Measurements from ENCODE around the gene MAL. TPM values are rescaled to one million over a fixed set of nuclear protein-coding genes. Genes with fewer than 3 reads are reported as not detected.
"Not testable (repeated sequence)": the region's sequence is repeated elsewhere in the genome, so short reads cannot be mapped to it uniquely, and the experiment has no call there.

Gene MAL
- total RNA-seq, 2 donors from 2014 or later: 3.1 to 8.0 TPM

- DNase-seq (ENCODE audit: low spot score): no peak
- Histone ChIP-seq H3K27me3 (replicated peaks; ENCODE audit: insufficient read depth) (no peaks in the 10 kb centered on the region), H3K9me3 (no peaks in the 10 kb centered on the region), H3K36me3 (no peaks in the 10 kb centered on the region), H3K27ac (no peak overlapping the region), H3K4me1 (replicated peaks) (no peaks in the 10 kb centered on the region), H3K4me3 (no peak overlapping the region)
- intact Hi-C loops (cut with DNase I): no loop called here
- no peak for TF ChIP-seq CTCF (IDR thresholded peaks at IDR 0.05)
- no peak for TF ChIP-seq POLR2A (IDR thresholded peaks at IDR 0.05)
- no peak for TF ChIP-seq POLR2AphosphoS5 (IDR thresholded peaks at IDR 0.05)
- WGBS: 34% methylated on average over 7 of the region's 7 CpGs
Observed at GRCh38 chr2:95079199-95079683, 53.7 kb downstream of the MAL start.

GRCh38 chr2:95082477-95082876 lies 57.0 kb downstream of the MAL start:
- TF ChIP-seq CTCF (IDR thresholded peaks at IDR 0.05): no peak
- TF ChIP-seq POLR2A (IDR thresholded peaks at IDR 0.05): no peak
- no peak for TF ChIP-seq POLR2AphosphoS5 (IDR thresholded peaks at IDR 0.05)
- no peak for DNase-seq (ENCODE audit: low spot score)
- H3K27me3 ChIP-seq (replicated peaks; ENCODE audit: insufficient read depth): no peaks in the 10 kb centered on the region
- intact Hi-C loops (cut with DNase I): no loop called here
- H3K4me3 ChIP-seq: no peak overlapping the region
- no peaks in the 10 kb centered on the region for H3K9me3 ChIP-seq
- no peaks in the 10 kb centered on the region for H3K36me3 ChIP-seq
- H3K4me1 ChIP-seq (replicated peaks): no peaks in the 10 kb centered on the region
- H3K27ac ChIP-seq: no peak overlapping the region
- 98% methylated on average over 2 of the region's 2 CpGs for WGBS

GRCh38 chr2:95086017-95086416 lies 60.5 kb downstream of the MAL start:
- H3K9me3 ChIP-seq: no peaks in the 10 kb centered on the region
- DNase-seq (ENCODE audit: low spot score): no peak
- TF ChIP-seq CTCF (IDR thresholded peaks at IDR 0.05) (no peak), POLR2A (IDR thresholded peaks at IDR 0.05) (no peak), POLR2AphosphoS5 (IDR thresholded peaks at IDR 0.05) (no peak)
- H3K27me3 ChIP-seq (replicated peaks; ENCODE audit: insufficient read depth): no peaks in the 10 kb centered on the region
- WGBS: 100% methylated on average over 1 of the region's 1 CpG
- H3K4me3 ChIP-seq: no peak overlapping the region
- intact Hi-C loops (cut with DNase I): no loop called here
- no peaks in the 10 kb centered on the region for H3K36me3 ChIP-seq
- no peak overlapping the region for H3K27ac ChIP-seq
- no peaks in the 10 kb centered on the region for H3K4me1 ChIP-seq (replicated peaks)

- Histone ChIP-seq H3K27me3 (replicated peaks; ENCODE audit: insufficient read depth) (no peaks in the 10 kb centered on the region), H3K4me3 (no peak overlapping the region), H3K36me3 (no peaks in the 10 kb centered on the region), H3K4me1 (replicated peaks) (no peaks in the 10 kb centered on the region), H3K27ac (no peak overlapping the region), H3K9me3 (no peaks in the 10 kb centered on the region)
- no peak for DNase-seq (ENCODE audit: low spot score)
- TF ChIP-seq CTCF (IDR thresholded peaks at IDR 0.05) (no peak), POLR2AphosphoS5 (IDR thresholded peaks at IDR 0.05) (no peak), POLR2A (IDR thresholded peaks at IDR 0.05) (no peak)
- 94% methylated on average over 5 of the region's 5 CpGs for WGBS
- intact Hi-C loops (cut with DNase I): no loop called here
Observed at GRCh38 chr2:95087379-95087778, 61.9 kb downstream of the MAL start.

GRCh38 chr2:95091885-95092555 lies 66.5 kb downstream of the MAL start:
- no peaks in the 10 kb centered on the region for H3K36me3 ChIP-seq
- 91% methylated on average over 6 of the region's 6 CpGs for WGBS
- H3K4me1 ChIP-seq (replicated peaks): no peaks in the 10 kb centered on the region
- intact Hi-C loops (cut with DNase I): no loop called here
- no peaks in the 10 kb centered on the region for H3K27me3 ChIP-seq (replicated peaks; ENCODE audit: insufficient read depth)
- no peak for TF ChIP-seq POLR2A (IDR thresholded peaks at IDR 0.05)
- TF ChIP-seq POLR2AphosphoS5 (IDR thresholded peaks at IDR 0.05): no peak
- no peak for TF ChIP-seq CTCF (IDR thresholded peaks at IDR 0.05)
- no peak overlapping the region for H3K27ac ChIP-seq
- no peaks in the 10 kb centered on the region for H3K9me3 ChIP-seq
- no peak overlapping the region for H3K4me3 ChIP-seq
- no peak for DNase-seq (ENCODE audit: low spot score)

GRCh38 chr2:95098273-95098672 lies 72.8 kb downstream of the MAL start:
- H3K9me3 ChIP-seq; H3K4me3 ChIP-seq; H3K27me3 ChIP-seq (replicated peaks; ENCODE audit: insufficient read depth); H3K4me1 ChIP-seq (replicated peaks); H3K27ac ChIP-seq; DNase-seq (ENCODE audit: low spot score); H3K36me3 ChIP-seq; intact Hi-C loops (cut with DNase I): not testable (repeated sequence)
- WGBS: 96% methylated on average over 5 of the region's 5 CpGs

Measured in prostate gland (tissue), 2 donors.